Measurements from ENCODE around the gene TOMM40. TPM values are rescaled to one million over a fixed set of nuclear protein-coding genes. Genes with fewer than 3 reads are reported as not detected.

Gene TOMM40
- total and polyA plus RNA-seq, 9 of the 15 experiments (the other 6 are each of a cell fraction or from before 2014, with no cell fraction given) = 0.89 to 290 (median 160) TPM

- no peak for TF ChIP-seq THRAP3 (IDR thresholded peaks at IDR 0.05; ENCODE audit: borderline replicate concordance)
- no peak for TF ChIP-seq ZNF75A (CRISPR knock-in tag; IDR thresholded peaks at IDR 0.05)
- no peak for TF ChIP-seq E2F6 (IDR thresholded peaks at IDR 0.05; ENCODE audit: borderline replicate concordance in 1 of 2, extremely low read depth in 1 of 2, insufficient read depth in 1 of 2, insufficient read length in 1 of 2, low read depth in 1 of 2, low read length in 1 of 2, poor library complexity in 1 of 2, severe bottlenecking in 1 of 2)
- TF ChIP-seq SUPT5H (IDR thresholded peaks at IDR 0.05) = no peak
- no peak for TF ChIP-seq ZNF77 (CRISPR knock-in tag; IDR thresholded peaks at IDR 0.05)
- TF ChIP-seq ZNF79 (CRISPR knock-in tag; IDR thresholded peaks at IDR 0.05; ENCODE audit: low read depth) = no peak
- no peak for TF ChIP-seq ZNF174 (CRISPR knock-in tag; IDR thresholded peaks at IDR 0.05)
- no peak for TF ChIP-seq ZNF239 (CRISPR knock-in tag; IDR thresholded peaks at IDR 0.05)
- TF ChIP-seq FOXK2 (conservative IDR thresholded peaks at IDR 0.05 in 1 of 2, IDR thresholded peaks at IDR 0.05 in 1 of 2; ENCODE audit: low read depth in 2 of 2) = peak in 1 of 2 experiments; percentile 76; a peak in 2 of 4 replicates
- peak in 1 of 2 experiments; percentile 12; a peak in 1 of 4 replicates for TF ChIP-seq RCOR1 (IDR thresholded peaks at IDR 0.05; ENCODE audit: borderline replicate concordance in 1 of 2, low read depth in 2 of 2, low read length in 2 of 2)
- TF ChIP-seq HMGN3 (IDR thresholded peaks at IDR 0.05; ENCODE audit: borderline replicate concordance, extremely low read depth, insufficient read length, low read depth, low read length) = no peak
- TF ChIP-seq CHCHD3 (CRISPR knock-in tag; IDR thresholded peaks at IDR 0.05) = no peak
- TF ChIP-seq SETDB1 (IDR thresholded peaks at IDR 0.05; ENCODE audit: low read length) = no peak
- TF ChIP-seq NFXL1 (CRISPR knock-in tag; IDR thresholded peaks at IDR 0.05) = no peak
- TF ChIP-seq SMARCA5 (IDR thresholded peaks at IDR 0.05) = no peak
- no peak for TF ChIP-seq ZNF830 (CRISPR knock-in tag; IDR thresholded peaks at IDR 0.05)
- TF ChIP-seq ZNF253 (CRISPR knock-in tag; conservative IDR thresholded peaks at IDR 0.05) = no peak
- TF ChIP-seq FOXA1 (IDR thresholded peaks at IDR 0.05; ENCODE audit: borderline replicate concordance) = no peak
- no peak for TF ChIP-seq HIVEP1 (CRISPR knock-in tag; IDR thresholded peaks at IDR 0.05)
- no peak for TF ChIP-seq DIDO1 (tag; IDR thresholded peaks at IDR 0.05; ENCODE audit: low read depth)
- no peak for TF ChIP-seq BRD4 (IDR thresholded peaks at IDR 0.05)
- no peak for TF ChIP-seq SREBF1 (IDR thresholded peaks at IDR 0.05; ENCODE audit: borderline replicate concordance, low read depth, low read length)
- TF ChIP-seq JUND (IDR thresholded peaks at IDR 0.05; ENCODE audit: borderline replicate concordance, low read depth, low read length) = 0 out of 2 replicates have a peak, but pooled peaks have one; percentile 12
- TF ChIP-seq JUND (tag; IDR thresholded peaks at IDR 0.05; ENCODE audit: borderline replicate concordance, low read depth, low read length) = no peak; the same call in 2 of the 3 replicates
- 0 out of 2 replicates have a peak, but pooled peaks have one; percentile 1 for TF ChIP-seq PHF8 (IDR thresholded peaks at IDR 0.05; ENCODE audit: borderline replicate concordance, low read length)
- TF ChIP-seq E2F8 (IDR thresholded peaks at IDR 0.05; ENCODE audit: low read depth, partially characterized antibody) = no peak
- TF ChIP-seq RBFOX2 (IDR thresholded peaks at IDR 0.05; ENCODE audit: low read depth, low read length) = no peak
- no peak for TF ChIP-seq SMAD3 (CRISPR knock-in tag; conservative IDR thresholded peaks at IDR 0.05)
- TF ChIP-seq PHB2 (IDR thresholded peaks at IDR 0.05; ENCODE audit: low read depth) = no peak
- TF ChIP-seq CBX1 (IDR thresholded peaks at IDR 0.05; ENCODE audit: low read depth) = no peak
Measured at GRCh38 chr19:44909775-44910174, 18.7 kb downstream of the TOMM40 start (continued).

All from K562 (cell line).